OCI-LY3 (cell line): ENCODE data around the gene UNC5CL.

Experiments used
- H2AFZ ChIP-seq: fragments of 200-600, 300-600 bp; shearing (Covaris generic); 2 replicates; pipeline ENCODE4 v1.6.0; 2014; ENCODE audit warnings: antibody characterized with exemption, low read depth, low read length
- H3K27ac ChIP-seq: fragments of 200-600, 300-600 bp; sonication (generic); 2 replicates; pipeline ENCODE4 v1.5.1; 2014; ENCODE audit warnings: mild to moderate bottlenecking, low read length, moderate library complexity, mixed read lengths
- H3K27me3 ChIP-seq: fragments of 200-600, 300-600 bp; sonication (generic); 2 replicates; pipeline ENCODE4 v1.6.1; 2014; ENCODE audit warnings: low read depth, low read length, mixed read lengths
- H3K36me3 ChIP-seq: fragments of 200-600, 300-600 bp; sonication (generic); replicated peaks from 2 replicates; pipeline ENCODE3; 2014; ENCODE audit warnings: low read depth, low read length, mixed read lengths
- H3K4me1 ChIP-seq: fragments of 300-600, 200-600 bp; sonication (generic); 2 replicates; pipeline ENCODE4 v1.6.1; 2014; ENCODE audit warnings: low read length, mixed read lengths
- H3K4me2 ChIP-seq: fragments of 200-600, 300-600 bp; sonication (generic); 2 replicates; pipeline ENCODE4 v1.6.1; 2014; ENCODE audit warnings: low read length, mixed read lengths
- H3K4me3 ChIP-seq: fragments of 300-600, 200-600 bp; sonication (generic); 2 replicates; pipeline ENCODE4 v1.5.1; 2014; ENCODE audit warnings: antibody characterized with exemption, mild to moderate bottlenecking, low read length, moderate library complexity
- H3K79me2 ChIP-seq: fragments of 300-600, 200-600 bp; shearing (Covaris generic); 2 replicates; pipeline ENCODE4 v1.6.1; 2014; ENCODE audit warnings: mild to moderate bottlenecking, low read length, mixed read lengths
- H3K9ac ChIP-seq: fragments of 300-600, 200-600 bp; shearing (Covaris generic); 2 replicates; pipeline ENCODE4 v1.6.0; 2014; ENCODE audit warnings: mild to moderate bottlenecking, low read length, moderate library complexity
- H3K9me3 ChIP-seq: fragments of 200-600, 300-600 bp; shearing (Covaris generic); 2 replicates; pipeline ENCODE4 v1.6.1; 2014; ENCODE audit warnings: low read length, mixed read lengths; ENCODE audit not compliant: insufficient read depth
- H4K20me1 ChIP-seq: fragments of 200-600, 300-600 bp; sonication (generic); 2 replicates; pipeline ENCODE4 v1.6.1; 2016; ENCODE audit warnings: low read length, mixed read lengths; ENCODE audit not compliant: insufficient read depth
- CTCF ChIP-seq: fragments of 200-600, 300-600 bp; sonication (generic); IDR thresholded peaks from 2 replicates; pipeline ENCODE4 v1.5.1; 2014; ENCODE audit warnings: antibody characterized with exemption, low read length, low read depth
- EZH2phosphoT487 ChIP-seq: fragments of 200-600 bp; shearing (Covaris generic); IDR thresholded peaks from 2 replicates; pipeline ENCODE4 v1.6.1; 2018; ENCODE audit warnings: antibody characterized with exemption, mixed run types, low read depth

UNC5CL gene

GRCh38 chr6:40986364-40986763, 52.7 kb downstream of the UNC5CL start:
- TF ChIP-seq EZH2phosphoT487 (no peak), CTCF (no peak)
- H4K20me1 ChIP-seq, result no peaks in the 10 kb centered on the region
- peaks cover 68% of the 10 kb centered on the region for H3K27me3 ChIP-seq
- H3K36me3 ChIP-seq, result no peaks in the 10 kb centered on the region
- no peak overlapping the region for H3K4me3 ChIP-seq
- H3K4me2 ChIP-seq, result no peak overlapping the region
- H3K4me1 ChIP-seq, result no peaks in the 10 kb centered on the region
- no peak overlapping the region for H3K27ac ChIP-seq
- no peaks in the 10 kb centered on the region for H3K9me3 ChIP-seq
- H2AFZ ChIP-seq, result no peak overlapping the region
- H3K9ac ChIP-seq, result no peak overlapping the region
- H3K79me2 ChIP-seq, result no peaks in the 10 kb centered on the region

GRCh38 chr6:40983752-40984151, 55.3 kb downstream of the UNC5CL start:
- Histone ChIP-seq H2AFZ (no peak overlapping the region), H3K27ac (no peak overlapping the region), H3K4me3 (no peak overlapping the region), H3K9me3 (no peaks in the 10 kb centered on the region), H3K9ac (no peak overlapping the region), H3K79me2 (no peaks in the 10 kb centered on the region), H3K27me3 (peaks cover 61% of the 10 kb centered on the region), H3K4me1 (no peaks in the 10 kb centered on the region), H4K20me1 (no peaks in the 10 kb centered on the region), H3K36me3 (no peaks in the 10 kb centered on the region), H3K4me2 (no peak overlapping the region)
- TF ChIP-seq EZH2phosphoT487, result no peak

GRCh38 chr6:40982917-40983316, 56.1 kb downstream of the UNC5CL start:
- Histone ChIP-seq H3K27ac (no peak overlapping the region), H2AFZ (no peak overlapping the region)

GRCh38 chr6:40978687-40979289, 60.2 kb downstream of the UNC5CL start:
- H3K4me2 ChIP-seq, result no peak overlapping the region
- peaks cover 70% of the 10 kb centered on the region for H3K27me3 ChIP-seq
- no peaks in the 10 kb centered on the region for H3K4me1 ChIP-seq
- no peak overlapping the region for H3K27ac ChIP-seq
- H4K20me1 ChIP-seq, result no peaks in the 10 kb centered on the region
- H3K79me2 ChIP-seq, result no peaks in the 10 kb centered on the region
- H2AFZ ChIP-seq, result no peak overlapping the region
- H3K9me3 ChIP-seq, result no peaks in the 10 kb centered on the region
- H3K4me3 ChIP-seq, result no peak overlapping the region
- TF ChIP-seq EZH2phosphoT487, result no peak
- TF ChIP-seq CTCF, result no peak
- no peaks in the 10 kb centered on the region for H3K36me3 ChIP-seq
- no peak overlapping the region for H3K9ac ChIP-seq

More at GRCh38 chr6:40982917-40983316, 56.1 kb downstream of the UNC5CL start:
- Histone ChIP-seq H3K79me2 (no peaks in the 10 kb centered on the region), H3K27me3 (peaks cover 63% of the 10 kb centered on the region), H3K9me3 (no peaks in the 10 kb centered on the region), H3K4me2 (no peak overlapping the region), H3K36me3 (no peaks in the 10 kb centered on the region), H3K4me3 (no peak overlapping the region), H3K4me1 (no peaks in the 10 kb centered on the region), H3K9ac (no peak overlapping the region), H4K20me1 (no peaks in the 10 kb centered on the region)
- no peak for TF ChIP-seq CTCF
- no peak for TF ChIP-seq EZH2phosphoT487
